Right lobe of liver (tissue), 6 donors: Measurements from ENCODE around the gene GCLC. TPM values are rescaled to one million over a fixed set of nuclear protein-coding genes. Genes with fewer than 3 reads are reported as not detected.

ENCODE experiments used
- ATAC-seq, 4 donors: fragments of 200-7000 bp; cut with Tn5 transposase; one replicate each; pipeline ENCODE4 v1.9.1; 2020; ENCODE audit warnings: mild to moderate bottlenecking in 4 of 4, moderate library complexity in 4 of 4
- DNase-seq, 3 donors: peaks; one replicate each; pipeline ENCODE4 v3.0.0-alpha.2; 2020
- H3K27ac ChIP-seq, 3 donors: fragments of 200-600 bp; one replicate each; pipeline ENCODE4 v1.8.0; 2022
- H3K27me3 ChIP-seq, 2 donors: fragments of 200-600 bp; one replicate each; pipeline ENCODE4 v1.8.0; 2022
- H3K36me3 ChIP-seq, 4 donors: fragments of 200-600 bp; sonication (generic) in 1 of 4; one replicate each; pipeline versions ENCODE4 v1.5.1 to v1.8.0; 2017 to 2022; ENCODE audit warnings: control low read depth in 1 of 4
- H3K4me1 ChIP-seq, 4 donors: fragments of 200-600 bp; sonication (generic) in 1 of 4; one replicate each; pipeline versions ENCODE4 v1.5.1 to v1.8.0; 2017 to 2022; ENCODE audit warnings: control low read depth in 1 of 4
- H3K4me3 ChIP-seq, 3 donors: fragments of 200-600 bp; one replicate each; pipeline ENCODE4 v1.8.0; 2022
- H3K9me3 ChIP-seq, 4 donors: fragments of 200-600 bp; sonication (generic) in 1 of 4; one replicate each; pipeline versions ENCODE4 v1.5.1 to v1.8.0; 2017 to 2022; ENCODE audit warnings: control low read depth in 1 of 4
- CTCF ChIP-seq, 4 donors: fragments of 200-600 bp in 3 of 4; fragments of 450-650 bp in 1 of 4; IDR thresholded peaks; one replicate each; pipeline versions ENCODE4 v1.5.1 to v1.8.0; 2016 to 2022; ENCODE audit warnings: antibody characterized with exemption in 4 of 4, mild to moderate bottlenecking in 2 of 4
- POLR2A ChIP-seq: fragments of 450-650 bp; IDR thresholded peaks from one replicate; pipeline ENCODE4 v1.6.1; 2017; ENCODE audit warnings: antibody characterized with exemption, mild to moderate bottlenecking
- WGBS: methylation state at CpG from one replicate; pipeline ENCODE4 v1.1.6; 2018; ENCODE audit warnings: low coverage, low lambda C conversion rate; ENCODE audit not compliant: insufficient coverage; ENCODE audit errors: missing lambda C conversion rate; 5-methylcytosine and 5-hydroxymethylcytosine counted together
- intact Hi-C, 2 donors: fragments of 100-400 bp; cut with DNase I; formaldehyde crosslinking; loops; one replicate each; pipeline versions ENCODE4 v1.11.2 to v1.14.1; 2022
- total RNA-seq, 6 experiments: library from RNA; depleted of rRNA in 2 of 6; stranded (reverse); fragments of >200 nt in 2 of 6; fragmentation: NEBNext Ultra II Directional in 3 of 6; extraction: Animal tissue kit (Norgen Biotek cat#: 25700) in 3 of 6; gene quantifications; one replicate each; pipeline versions ENCODE4 v1.1.0 to v1.2.4, GENCODE V29; 2016 to 2023
- donor health status: DM: no; HTN: yes; CAD: no.
- donor health status: DM: no; HTN: no; CAD: no.
- donor health status: DM: no; HTN: no; CAD: no.
- donor health status: DM: no; HTN: yes; CAD: no.
- donor health status: DM: no; HTN: yes; CAD: no.

GCLC gene
- total RNA-seq, 6 experiments from 2014 or later: 56.8 to 140 (median 103) TPM

- no peaks in the 10 kb centered on the region for H3K9me3 ChIP-seq
- no peak overlapping the region for H3K27ac ChIP-seq
- 67% methylated on average over 1 of the region's 1 CpG for WGBS
- TF ChIP-seq CTCF (IDR thresholded peaks at IDR 0.05) (no peak), POLR2A (no peak)
- DNase-seq (no peak), ATAC-seq (peak in 1 of 4 donors; percentile 28)
- H3K36me3 ChIP-seq: no peaks in the 10 kb centered on the region
- no peaks in the 10 kb centered on the region for H3K27me3 ChIP-seq
- H3K4me3 ChIP-seq: no peak overlapping the region
- H3K4me1 ChIP-seq: peaks cover 0 to 24% (median 9%) of the 10 kb centered on the region in 4 donors
- intact Hi-C loops: no loop called here
Measured at GRCh38 chr6:53461041-53461656, 83.8 kb downstream of the GCLC start.

DNA sequence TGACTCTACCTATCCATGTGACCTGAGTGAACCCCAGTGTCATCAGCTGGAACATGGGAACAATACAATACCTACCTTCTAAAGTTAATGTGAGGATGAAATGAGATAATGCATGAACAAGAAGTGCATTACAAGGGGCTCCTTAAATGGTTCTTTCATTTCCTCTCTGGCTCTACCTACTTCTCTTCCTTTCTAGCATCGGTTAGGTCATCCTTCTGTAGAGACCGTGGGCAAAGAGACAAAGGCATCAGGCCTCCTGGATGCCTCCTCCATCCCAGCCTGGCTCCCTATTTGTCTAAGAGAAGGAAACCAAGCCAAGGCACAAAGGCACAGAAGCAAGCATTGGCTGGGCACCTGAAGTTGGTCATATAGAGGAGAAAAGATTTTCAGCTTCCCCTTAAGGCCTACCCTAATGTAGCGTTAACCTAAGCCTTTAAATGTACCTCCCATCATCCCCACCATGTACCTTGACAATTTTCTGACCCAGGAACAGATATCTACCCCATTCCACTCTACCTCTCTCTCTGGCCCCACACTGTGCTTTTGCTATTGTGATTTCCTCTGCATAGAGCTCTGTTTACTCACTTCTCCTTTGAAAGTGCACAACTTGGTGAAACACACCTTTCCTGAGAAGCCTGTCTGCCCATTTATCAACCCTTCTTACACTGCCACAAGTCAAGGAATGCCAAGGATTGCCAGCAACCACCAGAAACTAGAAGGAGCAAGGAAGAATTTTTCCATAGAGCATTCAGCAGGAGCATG is 86.6 kb downstream of the GCLC start:
- ATAC-seq (no peak), DNase-seq (no peak)
- H3K9me3 ChIP-seq: no peaks in the 10 kb centered on the region
- H3K27ac ChIP-seq: no peak overlapping the region
- peaks cover 0 to 4% (median 0%) of the 10 kb centered on the region in 4 donors for H3K4me1 ChIP-seq
- WGBS: 85% methylated on average over 2 of the region's 3 CpGs
- intact Hi-C loops: no loop called here
- no peaks in the 10 kb centered on the region for H3K27me3 ChIP-seq
- no peak overlapping the region for H3K4me3 ChIP-seq
- TF ChIP-seq CTCF (IDR thresholded peaks at IDR 0.05) (no peak), POLR2A (no peak)
- H3K36me3 ChIP-seq: no peaks in the 10 kb centered on the region

- WGBS: 87% methylated on average over 1 of the region's 1 CpG
- no peaks in the 10 kb centered on the region for H3K27me3 ChIP-seq
Measured at GRCh38 chr6:53456809-53457208, 88.1 kb downstream of the GCLC start.

GRCh38 chr6:53455678-53456077 is 89.2 kb downstream of the GCLC start:
- no peak for TF ChIP-seq CTCF (IDR thresholded peaks at IDR 0.05)
- TF ChIP-seq POLR2A: no peak
- H3K4me3 ChIP-seq: no peak overlapping the region
- H3K27ac ChIP-seq: no peak overlapping the region
- H3K4me1 ChIP-seq: no peaks in the 10 kb centered on the region
- no peaks in the 10 kb centered on the region for H3K9me3 ChIP-seq
- 90% methylated on average over 1 of the region's 1 CpG for WGBS
- no peaks in the 10 kb centered on the region for H3K27me3 ChIP-seq
- no peaks in the 10 kb centered on the region for H3K36me3 ChIP-seq
- no peak for ATAC-seq
- DNase-seq: no peak
- intact Hi-C loops: no loop called here

More at GRCh38 chr6:53456809-53457208, 88.1 kb downstream of the GCLC start:
- Histone ChIP-seq H3K27ac (no peak overlapping the region), H3K36me3 (no peaks in the 10 kb centered on the region), H3K4me1 (peaks cover 0 to 4% (median 0%) of the 10 kb centered on the region in 4 donors), H3K9me3 (no peaks in the 10 kb centered on the region), H3K4me3 (no peak overlapping the region)
- intact Hi-C loops: no loop called here
- ATAC-seq (no peak), DNase-seq (no peak)
- TF ChIP-seq CTCF (IDR thresholded peaks at IDR 0.05): no peak
- TF ChIP-seq POLR2A: no peak
